OCI-LY7 (cell line): Measurements from ENCODE around the gene EDN1. TPM values are rescaled to one million over a fixed set of nuclear protein-coding genes. Genes with fewer than 3 reads are reported as not detected.

Experiments used
- BruUV-seq: library from RNA; stranded (reverse); fragments of 400-500 nt; replicated peaks from 2 replicates; lab custom pipeline; 2021; lab: Mats Ljungman, UMichigan
- CTCF ChIA-PET: fragments of 300-600 bp; sonication (Branson Sonifier 250); formaldehyde crosslinking; loops from one replicate; lab custom pipeline; 2022; ENCODE audit warnings: antibody characterized with exemption; ENCODE audit not compliant: unreplicated experiment; lab: Charles Lee
- POLR2A ChIA-PET: fragments of 300-600 bp; sonication (Branson Sonifier 250); formaldehyde crosslinking; loops from one replicate; lab custom pipeline; 2022; ENCODE audit warnings: antibody characterized with exemption; lab: Charles Lee
- DNase-seq: peaks from one replicate; pipeline ENCODE4 v3.0.0-alpha.2; 2015; ENCODE audit warnings: low spot score
- H2AFZ ChIP-seq: fragments of 200-600 bp; sonication (generic), shearing (Covaris generic); 2 replicates; pipeline ENCODE4 v1.6.1; 2014; ENCODE audit warnings: mild to moderate bottlenecking, antibody characterized with exemption, low read length, moderate library complexity
- H3K27ac ChIP-seq: fragments of 200-600 bp; sonication (generic); 2 replicates; pipeline ENCODE4 v1.5.1; 2014; ENCODE audit warnings: mixed run types, low read depth, mild to moderate bottlenecking, moderate library complexity, low read length, inconsistent platforms; ENCODE audit not compliant: poor library complexity, severe bottlenecking
- H3K36me3 ChIP-seq: fragments of 200-600 bp; sonication (generic); 2 replicates; pipeline ENCODE4 v1.6.1; 2014; ENCODE audit warnings: mild to moderate bottlenecking, antibody characterized with exemption, low read length, moderate library complexity, mixed read lengths; ENCODE audit not compliant: insufficient read depth
- H3K4me1 ChIP-seq: fragments of 200-600 bp; sonication (generic); 2 replicates; pipeline ENCODE4 v1.5.1; 2014; ENCODE audit warnings: mild to moderate bottlenecking, low read length; ENCODE audit not compliant: insufficient read depth, poor library complexity, severe bottlenecking
- H3K4me2 ChIP-seq: fragments of 200-600 bp; sonication (generic); 2 replicates; pipeline ENCODE4 v1.6.1; 2014; ENCODE audit warnings: mild to moderate bottlenecking, low read length
- H3K4me3 ChIP-seq: fragments of 200-600 bp; sonication (generic); 2 replicates; pipeline ENCODE4 v1.5.1; 2014; ENCODE audit warnings: mild to moderate bottlenecking, low read depth, low read length; ENCODE audit not compliant: poor library complexity, severe bottlenecking
- H3K79me2 ChIP-seq: fragments of 200-600 bp; sonication (generic); 2 replicates; pipeline ENCODE4 v1.6.1; 2016; ENCODE audit warnings: low read depth, mild to moderate bottlenecking, low read length, moderate library complexity, mixed read lengths; ENCODE audit not compliant: insufficient read depth
- H3K9me2 ChIP-seq: fragments of 200-600 bp; sonication (generic); 2 replicates; pipeline ENCODE4 v1.6.1; 2016; ENCODE audit warnings: mild to moderate bottlenecking, low read length, mixed read lengths; ENCODE audit not compliant: insufficient read depth
- H3K9me3 ChIP-seq: fragments of 200-600 bp; sonication (generic); 2 replicates; pipeline ENCODE4 v1.6.1; 2014; ENCODE audit warnings: mild to moderate bottlenecking, mixed run types, low read length, mixed read lengths
- H4K20me1 ChIP-seq: fragments of 200-600 bp; sonication (generic); 2 replicates; pipeline ENCODE4 v1.6.1; 2014; ENCODE audit warnings: mild to moderate bottlenecking, antibody characterized with exemption, low read length, moderate library complexity, mixed read lengths; ENCODE audit not compliant: insufficient read depth
- CTCF ChIP-seq: fragments of 200-600 bp; sonication (generic); conservative IDR thresholded peaks from 2 replicates; pipeline ENCODE4 v1.5.1; 2014; ENCODE audit warnings: mild to moderate bottlenecking, antibody characterized with exemption, low read length, moderate library complexity, mixed read lengths
- EZH2phosphoT487 ChIP-seq: fragments of 200-600 bp; sonication (generic); IDR thresholded peaks from 2 replicates; pipeline ENCODE4 v1.6.1; 2018; ENCODE audit warnings: low read depth, borderline replicate concordance, mild to moderate bottlenecking, mixed run types, antibody characterized with exemption, low read length, moderate library complexity, mixed read lengths
- intact Hi-C: fragments of 100-400 bp; cut with micrococcal nuclease; formaldehyde crosslinking; loops from one replicate; pipeline ENCODE4 v1.10.0; 2022; ENCODE audit not compliant: unreplicated experiment
- total RNA-seq, 2 experiments: library from RNA; depleted of rRNA in 1 of 2; stranded (reverse); fragments of >200 nt in 1 of 2; shearing (Covaris generic) in 1 of 2; gene quantifications; 2 replicates each; pipeline ENCODE4 v1.2.3, GENCODE V29; 2014 to 2022

EDN1 gene
- total RNA-seq, 2 experiments from 2014 or later, result not detected

GRCh38 chr6:12304487-12304886 is 14.3 kb downstream of the EDN1 start:
- DNase-seq, result no peak
- H3K4me3 ChIP-seq, result no peak overlapping the region
- H3K4me2 ChIP-seq, result no peak overlapping the region
- intact Hi-C loops, result no loop called here
- H3K4me1 ChIP-seq, result no peaks in the 10 kb centered on the region
- ChIA-PET CTCF (no interaction called here), POLR2A (no interaction called here)
- no peaks in the 10 kb centered on the region for H3K36me3 ChIP-seq
- no peaks in the 10 kb centered on the region for H3K9me2 ChIP-seq
- TF ChIP-seq CTCF (no peak), EZH2phosphoT487 (no peak)
- no peak overlapping the region for H3K27ac ChIP-seq
- no peaks in the 10 kb centered on the region for H3K9me3 ChIP-seq
- BruUV-seq, result no TSS peak
- no peaks in the 10 kb centered on the region for H3K79me2 ChIP-seq
- no peaks in the 10 kb centered on the region for H4K20me1 ChIP-seq
- no peak overlapping the region for H2AFZ ChIP-seq

GRCh38 chr6:12309070-12309469 is 18.9 kb downstream of the EDN1 start:
- TF ChIP-seq EZH2phosphoT487, result no peak
- TF ChIP-seq CTCF, result no peak
- H2AFZ ChIP-seq, result no peak overlapping the region
- H3K9me2 ChIP-seq, result no peaks in the 10 kb centered on the region
- no peaks in the 10 kb centered on the region for H3K4me1 ChIP-seq
- H3K27ac ChIP-seq, result no peak overlapping the region
- no TSS peak for BruUV-seq
- no peaks in the 10 kb centered on the region for H3K79me2 ChIP-seq
- no peaks in the 10 kb centered on the region for H4K20me1 ChIP-seq
- no peaks in the 10 kb centered on the region for H3K36me3 ChIP-seq
- intact Hi-C loops, result no loop called here
- no peak overlapping the region for H3K4me3 ChIP-seq
- no peaks in the 10 kb centered on the region for H3K9me3 ChIP-seq
- POLR2A ChIA-PET, result no interaction called here
- no peak overlapping the region for H3K4me2 ChIP-seq
- DNase-seq, result no peak
- CTCF ChIA-PET, result no interaction called here

- BruUV-seq, result no TSS peak
- Histone ChIP-seq H3K4me3 (no peak overlapping the region), H3K4me1 (no peaks in the 10 kb centered on the region), H3K36me3 (no peaks in the 10 kb centered on the region), H2AFZ (no peak overlapping the region), H3K9me3 (no peaks in the 10 kb centered on the region), H3K9me2 (no peaks in the 10 kb centered on the region), H3K27ac (no peak overlapping the region), H4K20me1 (no peaks in the 10 kb centered on the region), H3K4me2 (no peak overlapping the region), H3K79me2 (no peaks in the 10 kb centered on the region)
- no peak for TF ChIP-seq CTCF
- no peak for TF ChIP-seq EZH2phosphoT487
- POLR2A ChIA-PET, result interaction anchor here (1.1 kb wide), 1 partner anchor 21 kb away, joined by 3 read pairs; no protein-coding TSS in a partner anchor
- CTCF ChIA-PET, result no interaction called here
- intact Hi-C loops, result no loop called here
- no peak for DNase-seq
These were observed 20.9 kb downstream of the EDN1 start for GRCh38 chr6:12311106-12311505.
